ENCODE data around the gene LBR.
A peak's percentile ranks its signal among the peaks of the same experiment; 100 is the strongest.
"Not testable (repeated sequence)": the region's sequence is repeated elsewhere in the genome, so short reads cannot be mapped to it uniquely, and the experiment has no call there.

LBR gene

DNA sequence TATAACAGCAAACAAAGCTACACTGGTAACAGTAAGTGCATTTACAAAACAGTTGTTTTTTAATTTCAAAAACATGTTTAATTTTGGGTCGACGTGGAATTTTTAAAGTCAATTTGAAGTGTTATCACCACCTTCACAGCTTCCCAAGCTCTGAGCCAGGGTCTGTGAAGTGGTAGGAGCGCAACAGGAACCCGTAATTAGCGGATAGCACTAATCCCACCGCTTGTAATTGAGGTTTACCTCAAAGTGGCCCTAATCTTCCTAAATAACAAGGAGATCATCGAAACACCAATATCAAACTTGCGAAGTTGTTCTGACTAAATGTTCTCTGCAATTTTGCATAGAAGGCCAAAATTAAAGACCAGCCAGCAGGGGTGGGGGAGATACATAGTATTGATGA lies 18.8 kb downstream of the LBR start:
- Mint-ChIP-seq H3K27ac (no peak overlapping the region), H3K4me3 (no peak overlapping the region), H3K9me3 (no peaks in the 10 kb centered on the region)

DNA sequence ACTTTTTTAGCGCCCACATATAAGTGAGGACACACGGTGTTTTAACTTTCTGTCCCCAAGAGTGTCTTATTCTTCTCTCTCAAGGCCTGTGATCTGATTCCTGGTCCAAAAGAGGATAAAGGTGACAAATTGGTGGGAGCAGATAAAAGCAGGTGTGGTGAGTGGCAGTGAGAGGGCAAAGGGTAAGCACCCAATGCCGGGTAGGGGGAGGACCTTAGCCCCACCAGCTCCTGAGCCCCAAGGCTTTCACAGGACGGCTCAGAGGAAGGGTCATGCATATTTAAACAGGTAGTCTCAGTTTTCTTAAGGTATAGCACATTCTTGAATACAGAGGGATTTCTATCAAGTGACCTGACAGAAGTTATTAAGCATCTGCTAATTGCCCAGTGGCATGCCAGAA lies 19.6 kb downstream of the LBR start:
- Mint-ChIP-seq H3K27me3 (no peaks in the 10 kb centered on the region), H3K36me3 (peaks cover 31% of the 10 kb centered on the region), H3K9me3 (no peaks in the 10 kb centered on the region), H3K4me1 (peaks cover 3% of the 10 kb centered on the region), H3K27ac (no peak overlapping the region), H3K4me3 (no peak overlapping the region)
- ATAC-seq (ENCODE audit: low read depth) (no peak), DNase-seq (ENCODE audit: low spot score in 2 of 2) (no peak)

More for the DNA sequence above, 18.8 kb downstream of the LBR start:
- Mint-ChIP-seq H3K4me1 (peaks cover 4% of the 10 kb centered on the region), H3K36me3 (peaks cover 31% of the 10 kb centered on the region), H3K27me3 (no peaks in the 10 kb centered on the region)
- ATAC-seq (ENCODE audit: low read depth), result no peak
- DNase-seq (ENCODE audit: low spot score in 2 of 2), result no peak

DNA sequence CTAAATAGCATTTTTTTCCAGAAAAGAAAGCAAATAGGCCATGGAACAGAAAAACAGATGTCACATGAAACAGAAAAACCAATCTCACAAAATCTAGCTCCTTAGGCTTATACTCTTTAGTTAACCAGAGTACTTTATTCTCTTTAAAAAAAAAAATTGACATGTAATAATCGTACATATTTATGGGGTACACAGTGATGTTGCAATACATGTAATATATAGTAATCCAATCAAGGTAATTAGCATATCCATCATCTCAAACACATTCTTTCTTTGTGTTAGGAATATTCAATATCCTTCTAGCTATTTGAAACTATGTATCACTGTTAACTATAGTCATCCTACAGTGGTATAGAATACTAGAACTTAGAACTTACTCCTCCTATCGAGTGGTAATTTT lies 20.1 kb downstream of the LBR start:
- Mint-ChIP-seq H3K27ac (no peak overlapping the region), H3K36me3 (peaks cover 34% of the 10 kb centered on the region), H3K9me3 (no peaks in the 10 kb centered on the region), H3K27me3 (no peaks in the 10 kb centered on the region), H3K4me3 (no peak overlapping the region), H3K4me1 (peaks cover 3% of the 10 kb centered on the region)
- ATAC-seq (ENCODE audit: low read depth), result no peak
- no peak for DNase-seq (ENCODE audit: low spot score in 2 of 2)

- Mint-ChIP-seq H3K36me3 (peaks cover 32% of the 10 kb centered on the region), H3K27ac (peak overlapping the region; percentile 81)
Observed at GRCh38 chr1:225406976-225407725, 20.7 kb downstream of the LBR start.

DNA sequence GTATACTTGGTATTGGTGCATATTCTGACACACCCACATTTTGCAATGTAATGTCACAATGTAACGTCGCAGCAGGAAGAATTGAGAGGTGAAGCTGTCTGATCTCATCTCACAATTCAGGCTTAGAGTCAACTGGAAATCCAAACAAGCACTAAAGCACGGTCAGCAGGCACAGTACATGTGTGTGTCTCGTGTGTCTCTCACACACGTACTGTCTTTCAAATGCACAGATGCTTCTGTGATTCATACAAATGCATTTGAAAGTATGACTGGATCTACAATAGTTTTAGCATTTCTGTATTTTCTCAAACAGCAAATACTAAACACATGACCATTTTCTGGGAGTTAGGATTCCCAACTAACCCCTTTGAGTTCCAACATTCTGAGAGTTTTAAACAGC lies 26.9 kb downstream of the LBR start:
- ATAC-seq (ENCODE audit: low read depth) (no peak), DNase-seq (ENCODE audit: low spot score in 2 of 2) (no peak)
- Mint-ChIP-seq H3K27ac (no peak overlapping the region), H3K9me3 (no peaks in the 10 kb centered on the region), H3K4me1 (no peaks in the 10 kb centered on the region), H3K27me3 (no peaks in the 10 kb centered on the region), H3K4me3 (no peak overlapping the region), H3K36me3 (peaks cover 30% of the 10 kb centered on the region)

More at GRCh38 chr1:225406976-225407725, 20.7 kb downstream of the LBR start:
- Mint-ChIP-seq H3K9me3 (no peaks in the 10 kb centered on the region), H3K4me3 (no peak overlapping the region), H3K4me1 (peaks cover 3% of the 10 kb centered on the region), H3K27me3 (no peaks in the 10 kb centered on the region)
- ATAC-seq (ENCODE audit: low read depth) (no peak), DNase-seq (ENCODE audit: low spot score in 2 of 2) (no peak)

DNA sequence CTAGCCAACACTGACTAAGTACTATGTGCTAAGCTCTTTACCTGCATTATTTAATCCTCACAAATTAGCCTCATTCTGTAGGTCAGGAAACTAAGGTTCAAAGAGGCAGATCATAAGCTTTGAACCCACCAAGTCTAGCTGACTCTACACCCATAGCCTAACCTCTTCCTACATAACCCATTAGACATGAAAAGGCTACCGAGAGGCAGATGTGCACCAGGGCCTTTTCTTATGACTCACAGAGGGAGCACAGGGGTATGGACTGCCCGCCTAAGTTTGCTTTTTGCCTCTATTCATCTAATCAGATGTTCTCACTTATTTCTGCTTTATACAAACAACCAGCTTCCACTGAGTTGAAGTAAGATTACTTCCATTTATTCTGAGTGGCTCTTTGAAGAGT lies 31.5 kb downstream of the LBR start:
- Mint-ChIP-seq H3K9me3 (no peaks in the 10 kb centered on the region), H3K4me1 (no peaks in the 10 kb centered on the region), H3K4me3 (no peak overlapping the region), H3K36me3 (peaks cover 16% of the 10 kb centered on the region), H3K27me3 (no peaks in the 10 kb centered on the region), H3K27ac (no peak overlapping the region)
- DNase-seq (ENCODE audit: low spot score in 2 of 2) (no peak), ATAC-seq (ENCODE audit: low read depth) (no peak)

GRCh38 chr1:225389843-225390242 lies 38.0 kb downstream of the LBR start:
- Mint-ChIP-seq H3K27me3 (no peaks in the 10 kb centered on the region), H3K36me3 (peaks cover 1% of the 10 kb centered on the region), H3K9me3 (no peaks in the 10 kb centered on the region), H3K4me3 (no peak overlapping the region), H3K27ac (no peak overlapping the region), H3K4me1 (no peaks in the 10 kb centered on the region)
- no peak for DNase-seq (ENCODE audit: low spot score in 2 of 2)
- ATAC-seq (ENCODE audit: low read depth), result no peak

GRCh38 chr1:225388372-225388771 lies 39.5 kb downstream of the LBR start:
- H3K27ac Mint-ChIP-seq, result no peak overlapping the region
- no peak overlapping the region for H3K4me3 Mint-ChIP-seq
- H3K4me1 Mint-ChIP-seq, result no peaks in the 10 kb centered on the region
- no peak for ATAC-seq (ENCODE audit: low read depth)
- H3K36me3 Mint-ChIP-seq, result peaks cover 1% of the 10 kb centered on the region
- DNase-seq (ENCODE audit: low spot score in 2 of 2), result no peak
- no peaks in the 10 kb centered on the region for H3K9me3 Mint-ChIP-seq
- H3K27me3 Mint-ChIP-seq, result no peaks in the 10 kb centered on the region

- not testable (repeated sequence) for H3K27ac Mint-ChIP-seq, H3K27me3 Mint-ChIP-seq
Observed at GRCh38 chr1:225386860-225387259, 41.0 kb downstream of the LBR start.

DNA sequence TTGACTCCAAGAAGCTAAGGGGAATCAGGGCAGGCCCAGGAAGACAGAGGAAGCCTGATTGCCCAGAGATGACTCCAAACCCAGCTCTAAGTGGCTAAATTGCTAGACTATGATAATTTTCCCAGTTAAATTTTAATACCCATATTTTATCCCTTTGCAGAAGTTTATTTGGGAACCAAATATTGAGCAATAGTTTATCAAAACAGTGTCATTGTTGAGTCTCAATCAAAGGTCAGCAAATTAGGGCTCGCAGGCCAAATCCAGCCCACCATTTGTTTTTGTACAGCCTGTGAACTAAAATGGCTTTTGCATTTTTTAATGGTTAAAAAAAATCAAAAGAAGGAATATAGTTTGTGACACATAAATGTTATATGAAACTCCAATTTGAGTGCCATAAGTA lies 47.1 kb downstream of the LBR start:
- no peak for ATAC-seq (ENCODE audit: low read depth)
- Mint-ChIP-seq H3K27me3 (no peaks in the 10 kb centered on the region), H3K36me3 (peaks cover 1% of the 10 kb centered on the region), H3K9me3 (no peaks in the 10 kb centered on the region), H3K4me1 (no peaks in the 10 kb centered on the region), H3K4me3 (no peak overlapping the region), H3K27ac (no peak overlapping the region)
- no peak for DNase-seq (ENCODE audit: low spot score in 2 of 2)

More at GRCh38 chr1:225386860-225387259, 41.0 kb downstream of the LBR start:
- H3K4me3 Mint-ChIP-seq; H3K36me3 Mint-ChIP-seq; H3K9me3 Mint-ChIP-seq; H3K4me1 Mint-ChIP-seq; DNase-seq (ENCODE audit: low spot score in 2 of 2); ATAC-seq (ENCODE audit: low read depth): not testable (repeated sequence)

DNA sequence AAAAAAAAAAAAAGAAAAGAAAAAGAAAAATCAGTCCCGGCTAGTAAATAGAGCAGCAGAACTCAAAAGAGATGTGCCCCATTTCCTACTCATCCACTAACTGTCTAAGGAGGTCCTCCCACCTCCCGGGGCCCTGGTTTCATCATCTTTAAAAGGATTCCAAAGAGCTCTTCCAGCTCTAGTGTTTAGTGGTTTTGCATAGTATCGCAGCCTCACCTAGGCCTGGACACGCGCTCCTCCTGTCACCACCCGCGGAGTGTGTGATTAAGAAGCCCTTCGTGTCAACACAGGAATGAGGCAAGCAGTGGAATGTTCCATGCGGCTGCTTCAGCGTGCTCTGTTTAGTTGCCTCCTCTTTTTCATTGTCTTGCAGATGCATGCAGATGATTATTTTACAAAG lies 49.0 kb downstream of the LBR start:
- Mint-ChIP-seq H3K9me3 (no peaks in the 10 kb centered on the region), H3K36me3 (no peaks in the 10 kb centered on the region)

DNA sequence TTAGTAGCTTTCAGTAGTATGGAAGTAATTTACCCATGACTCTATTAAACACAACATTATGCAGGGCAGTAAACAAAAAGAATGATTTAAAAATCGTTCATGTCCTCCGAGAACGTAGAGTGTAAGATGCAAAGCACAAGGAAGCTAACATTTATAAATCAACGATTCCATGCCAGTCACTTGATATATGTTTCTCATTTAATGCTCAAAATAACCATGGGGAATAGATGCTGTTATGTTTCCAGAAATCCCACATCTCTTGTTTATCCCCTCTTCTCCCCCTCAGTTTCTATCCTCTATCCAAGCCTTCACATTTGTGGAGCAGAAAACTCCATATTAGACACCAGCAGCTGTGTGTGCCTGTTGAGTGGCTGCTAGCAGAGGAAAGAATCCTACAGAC lies 52.8 kb downstream of the LBR start:
- Mint-ChIP-seq H3K4me1 (no peaks in the 10 kb centered on the region), H3K27ac (no peak overlapping the region), H3K9me3 (no peaks in the 10 kb centered on the region), H3K4me3 (no peak overlapping the region), H3K36me3 (no peaks in the 10 kb centered on the region), H3K27me3 (no peaks in the 10 kb centered on the region)
- DNase-seq (ENCODE audit: low spot score in 2 of 2) (no peak), ATAC-seq (ENCODE audit: low read depth) (no peak)

More for the DNA sequence above, 49.0 kb downstream of the LBR start:
- no peaks in the 10 kb centered on the region for H3K27me3 Mint-ChIP-seq
- H3K4me1 Mint-ChIP-seq, result no peaks in the 10 kb centered on the region
- no peak overlapping the region for H3K4me3 Mint-ChIP-seq
- no peak overlapping the region for H3K27ac Mint-ChIP-seq
- ATAC-seq (ENCODE audit: low read depth) (no peak), DNase-seq (ENCODE audit: low spot score in 2 of 2) (no peak)

GRCh38 chr1:225373155-225373554 lies 54.7 kb downstream of the LBR start:
- Mint-ChIP-seq H3K27me3 (no peaks in the 10 kb centered on the region), H3K4me3 (no peak overlapping the region), H3K9me3 (no peaks in the 10 kb centered on the region), H3K36me3 (no peaks in the 10 kb centered on the region), H3K4me1 (no peaks in the 10 kb centered on the region), H3K27ac (no peak overlapping the region)
- DNase-seq (ENCODE audit: low spot score in 2 of 2) (no peak), ATAC-seq (ENCODE audit: low read depth) (no peak)

DNA sequence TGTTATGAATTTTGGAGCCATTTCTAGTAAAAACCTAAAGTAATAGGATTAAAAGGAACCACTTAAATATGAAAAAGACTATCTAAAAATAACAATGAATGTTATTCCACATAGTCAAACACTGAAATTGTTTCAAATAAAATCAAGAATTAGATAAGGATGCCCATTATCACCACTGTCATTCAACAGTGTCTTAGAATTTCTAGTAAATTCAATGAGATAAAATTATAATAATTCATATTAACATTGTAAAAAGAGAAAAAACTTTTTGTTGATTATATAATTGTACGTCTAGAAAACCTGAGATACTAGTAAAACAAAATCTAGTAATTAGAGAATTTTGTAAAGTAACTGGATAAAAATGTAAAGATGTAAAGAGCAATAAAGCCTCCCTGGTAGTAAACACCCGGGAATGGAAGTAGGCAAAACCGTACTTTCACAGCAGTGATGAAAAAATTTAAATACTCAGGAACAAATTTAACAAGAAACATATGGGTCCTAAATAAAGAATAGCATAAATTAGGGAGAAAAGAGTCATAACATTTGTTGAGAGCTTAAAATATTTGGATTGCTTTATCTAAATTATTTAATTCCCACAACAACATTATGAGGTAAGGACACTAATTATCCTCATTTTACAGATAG lies 56.4 kb downstream of the LBR start:
- Mint-ChIP-seq H3K36me3 (no peaks in the 10 kb centered on the region), H3K9me3 (no peaks in the 10 kb centered on the region), H3K4me1 (no peaks in the 10 kb centered on the region), H3K27ac (no peak overlapping the region), H3K4me3 (no peak overlapping the region), H3K27me3 (peaks cover 2% of the 10 kb centered on the region)
- DNase-seq (ENCODE audit: low spot score in 2 of 2) (no peak), ATAC-seq (ENCODE audit: low read depth) (no peak)

All from memory B cell (primary cell).